K562 (cell line): Measurements from ENCODE around the gene CRYBG1. TPM values are rescaled to one million over a fixed set of nuclear protein-coding genes. Genes with fewer than 3 reads are reported as not detected.
"Not testable (repeated sequence)": the region's sequence is repeated elsewhere in the genome, so short reads cannot be mapped to it uniquely, and the experiment has no call there.

Experiments
- ATAC-seq: fragments of 200-7000 bp; cut with Tn5 transposase; 3 replicates; pipeline ENCODE4 v1.9.1; 2020; ENCODE audit warnings: moderate library complexity
- BruUV-seq: library from RNA; stranded (reverse); fragments of 400-500 nt; replicated peaks from 2 replicates; lab custom pipeline; 2021; lab: Mats Ljungman, UMichigan
- CTCF ChIA-PET: fragments of 300-600 bp; formaldehyde crosslinking; extraction: SDS; loops from one replicate; lab custom pipeline; 2021; ENCODE audit warnings: low intra/inter-chr PET ratio; lab: Yijun Ruan, JAX
- POLR2A ChIA-PET: fragments of 300-600, 350-650 bp; sonication (Branson Sonifier 250); formaldehyde crosslinking; extraction: SDS; loops from one replicate; lab custom pipeline; 2021; ENCODE audit warnings: antibody characterized with exemption, inconsistent platforms; lab: Yijun Ruan, JAX
- DNase-seq, 4 experiments: peaks; one replicate each; pipeline versions ENCODE4 v3.0.0 to v3.0.0-alpha.2; 2011 to 2018; ENCODE audit warnings: low spot score in 3 of 4, mixed read lengths in 3 of 4; ENCODE audit errors: extremely low read depth in 1 of 4
- FAIRE-seq: peaks from 2 replicates; lab custom pipeline; 2011; peaks lifted over from hg19 to GRCh38; lab: Jason Lieb, UNC
- H2AFZ ChIP-seq: 2 replicates; pipeline ENCODE4 v1.6.0; 2011; ENCODE audit warnings: low read depth, low read length, control low read depth, inconsistent platforms
- H3K27ac ChIP-seq: fragments of 200-600 bp; 3 replicates; pipeline ENCODE4 v1.8.0; 2011; ENCODE audit warnings: low read depth, mild to moderate bottlenecking, control low read depth, inconsistent platforms, low read length, moderate library complexity, mixed read lengths; ENCODE audit errors: extremely low read depth
- H3K27me3 ChIP-seq, 2 experiments: fragments of 300-600 bp in 1 of 2; 2 replicates in 1 of 2; 3 replicates in 1 of 2; pipeline versions ENCODE4 v1.6.0 to v1.8.0; 2011; ENCODE audit warnings: inconsistent platforms in 2 of 2, low read length in 2 of 2, mild to moderate bottlenecking in 1 of 2, mixed read lengths in 1 of 2, moderate library complexity in 1 of 2; ENCODE audit not compliant: control insufficient read depth in 2 of 2, insufficient read depth in 2 of 2
- H3K36me3 ChIP-seq: fragments of 300-600 bp; 3 replicates; pipeline ENCODE4 v1.8.0; 2011; ENCODE audit warnings: mild to moderate bottlenecking, low read length, inconsistent platforms; ENCODE audit not compliant: control insufficient read depth, insufficient read depth
- H3K4me1 ChIP-seq, 2 experiments: fragments of 200-600 bp in 1 of 2; replicated peaks in 1 of 2; 2 replicates in 1 of 2; 3 replicates in 1 of 2; pipeline versions ENCODE4 v1.5.1 to v1.8.0; 2011; ENCODE audit warnings: inconsistent platforms in 2 of 2, low read length in 2 of 2, mild to moderate bottlenecking in 1 of 2, mixed read lengths in 1 of 2, moderate library complexity in 1 of 2; ENCODE audit not compliant: control insufficient read depth in 2 of 2, insufficient read depth in 2 of 2
- H3K4me2 ChIP-seq: 2 replicates; pipeline ENCODE4 v1.6.1; 2011; ENCODE audit warnings: low read length, control low read depth, inconsistent platforms, mixed read lengths; ENCODE audit not compliant: insufficient read depth
- H3K4me3 ChIP-seq: fragments of 200-600 bp; sonication (generic), shearing (Covaris generic); 2 replicates; pipeline ENCODE4 v1.5.1; 2016; ENCODE audit warnings: control low read depth, inconsistent platforms
- H3K79me2 ChIP-seq: fragments of 200-600 bp; 3 replicates; pipeline ENCODE4 v1.8.0; 2011; ENCODE audit warnings: low read length, inconsistent platforms; ENCODE audit not compliant: control insufficient read depth, insufficient read depth
- H3K9ac ChIP-seq, 2 experiments: 2 replicates each; pipeline versions ENCODE4 v1.6.0 to v1.6.1; 2011; ENCODE audit warnings: low read depth in 2 of 2, low read length in 2 of 2, control low read depth in 1 of 2, inconsistent platforms in 1 of 2, mild to moderate bottlenecking in 1 of 2, mixed read lengths in 1 of 2; ENCODE audit not compliant: insufficient read depth in 1 of 2
- H3K9me1 ChIP-seq: one replicate; pipeline ENCODE4 v1.6.0; 2011; ENCODE audit warnings: inconsistent platforms, mild to moderate bottlenecking, low read length, moderate library complexity; ENCODE audit not compliant: control insufficient read depth, insufficient read depth
- H3K9me3 ChIP-seq: replicated peaks from 2 replicates; pipeline ENCODE4 v1.5.1; 2011; ENCODE audit warnings: low read depth, low read length, inconsistent platforms; ENCODE audit not compliant: control insufficient read depth, insufficient read depth
- H4K20me1 ChIP-seq: replicated peaks from 2 replicates; pipeline ENCODE4 v1.6.1; 2011; ENCODE audit warnings: low read length, inconsistent platforms, mixed read lengths; ENCODE audit not compliant: control insufficient read depth, insufficient read depth
- PBX2 ChIP-seq, 2 experiments: IDR thresholded peaks in 1 of 2; conservative IDR thresholded peaks in 1 of 2; 2 replicates each; pipeline ENCODE4 v1.6.1; 2016; ENCODE audit warnings: low read depth in 2 of 2, mild to moderate bottlenecking in 1 of 2, missing compliant biosample characterization in 1 of 2, missing genetic modification characterization in 1 of 2, moderate library complexity in 1 of 2
- ZNF146 ChIP-seq: IDR thresholded peaks from one replicate; pipeline ENCODE4 v1.6.1; 2018; ENCODE audit warnings: missing compliant biosample characterization; ENCODE audit not compliant: unreplicated experiment
- WGBS: fragments of 100-300 bp; shearing (Covaris generic); methylation state at CpG from one replicate; pipeline ENCODE4 v1.1.6; 2016; ENCODE audit warnings: low coverage, mixed read lengths; ENCODE audit not compliant: insufficient coverage; ENCODE audit errors: missing lambda C conversion rate; 5-methylcytosine and 5-hydroxymethylcytosine counted together
- in situ Hi-C: fragments of 300-500 bp; cut with MboI; formaldehyde crosslinking; loops from 4 replicates; pipeline ENCODE4 v1.15.0; 2018; ENCODE audit warnings: inconsistent platforms, mixed read lengths
- intact Hi-C: fragments of 100-400 bp; cut with micrococcal nuclease; formaldehyde crosslinking; loops from 2 replicates; pipeline ENCODE4 v1.14.2; 2022
- polyA plus RNA-seq, 8 experiments: library from polyadenylated mRNA; depleted of rRNA in 4 of 8; stranded (reverse) in 5 of 8; unstranded in 3 of 8; fragments of >200 nt; fragmentation: Nextera tagmentation in 2 of 8; fragmentation: Illumina TruSeq in 1 of 8; extraction: Ambion mirVana in 2 of 8; extraction: Trizol in 1 of 8; gene quantifications; 2 replicates each; pipeline versions ENCODE4 v1.2.1 to v1.2.3, GENCODE V29; 2011 to 2014; ENCODE audit warnings: inconsistent platforms in 1 of 8, missing spikeins in 1 of 8
- total RNA-seq, 7 experiments: library from RNA; depleted of rRNA in 6 of 7; stranded (reverse); fragments of >200 nt in 6 of 7; fragmentation: Illumina TruSeq in 2 of 7; extraction: Trizol in 2 of 7; gene quantifications; 2 replicates each; pipeline versions ENCODE4 v1.2.1 to v1.2.3, GENCODE V29; 2011 to 2021; ENCODE audit warnings: low replicate concordance in 1 of 7

The CRYBG1 gene
- total and polyA plus RNA-seq, 9 of the 15 experiments (the other 6 are each of a cell fraction or from before 2014, with no cell fraction given): 0.07 to 0.47 (median 0.11) TPM

GRCh38 chr6:106547601-106548453 lies 187.3 kb downstream of the CRYBG1 start (continued):
- no peak for TF ChIP-seq PBX2 (CRISPR knock-in tag; IDR thresholded peaks at IDR 0.05; ENCODE audit: low read depth)
- peak; percentile 17; the same call in 1 of the 2 replicates for TF ChIP-seq PBX2 (tag; conservative IDR thresholded peaks at IDR 0.05; ENCODE audit: low read depth)
- TF ChIP-seq, all 486 proteins: peak for 6

- 47% methylated on average over 3 of the region's 6 CpGs for WGBS
- H3K27me3 ChIP-seq: peaks cover 9 to 17% of the 10 kb centered on the region in 2 experiments; a peak in 3 of 5 replicates
- CTCF ChIA-PET, H2AFZ ChIP-seq, H3K9me1 ChIP-seq, POLR2A ChIA-PET, H3K79me2 ChIP-seq, intact Hi-C loops: not testable (repeated sequence)
- TF ChIP-seq ZNF146: peak; percentile 54
- TF ChIP-seq, all 486 proteins: peak for 1; not testable (repeated sequence) for 485
- DNase-seq, FAIRE-seq, BruUV-seq, H3K4me1 ChIP-seq, H3K9me3 ChIP-seq, H3K4me2 ChIP-seq, H3K9ac ChIP-seq, in situ Hi-C loops, H3K36me3 ChIP-seq, H4K20me1 ChIP-seq, ATAC-seq, H3K27ac ChIP-seq, H3K4me3 ChIP-seq: not testable (repeated sequence)
Observed at GRCh38 chr6:106548926-106549455, 188.5 kb downstream of the CRYBG1 start.
